Measurements from ENCODE around the gene VEGFD. TPM values are rescaled to one million over a fixed set of nuclear protein-coding genes. Genes with fewer than 3 reads are reported as not detected.
A peak's percentile ranks its signal among the peaks of the same experiment; 100 is the strongest.

Gene VEGFD
- total and polyA plus RNA-seq, 9 of the 15 experiments (the other 6 are each of a cell fraction or from before 2014, with no cell fraction given): 0.03 TPM; not detected in 8

DNA sequence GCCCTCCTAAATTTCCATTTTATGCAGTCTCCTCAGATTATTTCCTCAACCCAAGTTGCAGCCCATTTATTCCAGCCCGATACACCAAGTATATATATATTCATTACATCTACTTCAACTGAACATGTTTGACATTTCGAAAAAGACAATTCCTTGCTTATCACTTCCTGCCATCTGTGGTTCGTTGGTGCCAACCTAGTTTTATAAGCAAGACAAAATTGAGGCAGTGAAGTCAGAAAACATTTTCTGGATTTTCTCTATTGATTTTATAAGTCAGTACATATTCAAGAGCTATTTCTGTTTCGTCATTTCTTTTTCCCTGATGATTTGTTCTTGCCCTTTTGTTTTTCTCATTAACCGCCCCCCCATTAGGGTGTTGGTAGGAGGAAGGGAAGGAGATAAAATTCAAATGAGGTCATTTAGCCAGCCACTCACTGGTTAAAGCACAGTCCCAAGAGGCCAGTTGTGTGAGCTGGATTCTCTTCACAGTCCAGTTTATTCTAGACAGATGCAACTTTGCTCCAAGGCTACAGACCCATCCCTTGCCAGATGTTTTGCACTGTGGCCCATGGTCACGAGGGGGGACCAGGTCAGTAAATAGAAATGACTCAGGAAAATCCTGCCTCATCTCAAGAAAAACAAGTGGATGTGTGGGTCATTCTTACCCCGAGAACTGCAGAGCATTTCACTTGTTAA is 20.3 kb upstream of the VEGFD start:
- H3K9ac ChIP-seq (ENCODE audit: insufficient read depth in 1 of 2, low read depth in 2 of 2, low read length in 2 of 2): no peak overlapping the region
- H3K36me3 ChIP-seq (ENCODE audit: control insufficient read depth, insufficient read depth, low read length): no peaks in the 10 kb centered on the region
- H3K79me2 ChIP-seq (ENCODE audit: control insufficient read depth, insufficient read depth, low read length): no peaks in the 10 kb centered on the region
- WGBS (ENCODE audit: insufficient coverage, low coverage, missing lambda C conversion rate): 21% methylated on average over 7 of the region's 7 CpGs
- peak; percentile 29; the same call in 1 of the 3 replicates for ATAC-seq
- H4K20me1 ChIP-seq (replicated peaks; ENCODE audit: control insufficient read depth, insufficient read depth, low read length): no peaks in the 10 kb centered on the region
- H3K4me1 ChIP-seq (replicated peaks in 1 of 2; ENCODE audit: control insufficient read depth in 2 of 2, insufficient read depth in 2 of 2, low read length in 2 of 2): peaks cover 0 to 5% of the 10 kb centered on the region in 2 experiments; a peak in 3 of 5 replicates
- H3K4me3 ChIP-seq: no peak overlapping the region
- H3K27me3 ChIP-seq (ENCODE audit: control insufficient read depth in 2 of 2, insufficient read depth in 2 of 2, low read length in 2 of 2): no peaks in the 10 kb centered on the region
- no peak overlapping the region for H3K4me2 ChIP-seq (ENCODE audit: insufficient read depth, low read length)
- no peaks in the 10 kb centered on the region for H3K9me1 ChIP-seq (ENCODE audit: control insufficient read depth, insufficient read depth, low read length)
- POLR2A ChIA-PET: interaction anchor here (0.9 kb wide), 1 partner anchor 40 kb away, joined by 4 read pairs; no protein-coding TSS in a partner anchor
- DNase-seq (ENCODE audit: extremely low read depth in 1 of 4, low spot score in 3 of 4): peak in 1 of 4 experiments; percentile 12
- CTCF ChIA-PET (ENCODE audit: low intra/inter-chr PET ratio): no interaction called here
- in situ Hi-C loops (cut with MboI) (no loop called here), intact Hi-C loops (cut with micrococcal nuclease) (no loop called here)
- H3K9me3 ChIP-seq (replicated peaks; ENCODE audit: control insufficient read depth, insufficient read depth, low read depth, low read length): no peaks in the 10 kb centered on the region
- no peak overlapping the region for H3K27ac ChIP-seq (ENCODE audit: extremely low read depth, low read depth, low read length)
- FAIRE-seq: no peak
- H2AFZ ChIP-seq (ENCODE audit: low read depth, low read length): no peak overlapping the region
- BruUV-seq (replicated peaks): no TSS peak
- TF ChIP-seq ZNF263 (CRISPR knock-in tag; IDR thresholded peaks at IDR 0.05; ENCODE audit: borderline replicate concordance) (no peak), FOXJ2 (tag; IDR thresholded peaks at IDR 0.05) (peak; percentile 88), TOE1 (IDR thresholded peaks at IDR 0.05; ENCODE audit: borderline replicate concordance) (no peak), TOE1 (CRISPR knock-in tag; IDR thresholded peaks at IDR 0.05; ENCODE audit: borderline replicate concordance, low read depth) (no peak), ZNF239 (CRISPR knock-in tag; IDR thresholded peaks at IDR 0.05) (no peak), SIN3A (IDR thresholded peaks at IDR 0.05; ENCODE audit: borderline replicate concordance in 2 of 2, control insufficient read depth in 1 of 2, low read depth in 2 of 2, low read length in 2 of 2) (no peak), STAT5B (CRISPR knock-in tag; IDR thresholded peaks at IDR 0.05) (no peak), EP400 (IDR thresholded peaks at IDR 0.05) (no peak), TRIM28 (IDR thresholded peaks at IDR 0.05) (no peak), RBBP5 (IDR thresholded peaks at IDR 0.05; ENCODE audit: borderline replicate concordance, insufficient read depth, low read length, poor library complexity, severe bottlenecking) (no peak), POLR3A (IDR thresholded peaks at IDR 0.05; ENCODE audit: borderline replicate concordance, extremely low read depth, insufficient read depth, insufficient read length) (no peak), NR2C2 (CRISPR knock-in tag; IDR thresholded peaks at IDR 0.05) (no peak), NR2C2 (tag; IDR thresholded peaks at IDR 0.05) (0 out of 2 replicates have a peak, but pooled peaks have one; percentile 17), FOXA1 (IDR thresholded peaks at IDR 0.05; ENCODE audit: borderline replicate concordance) (no peak), SAP30 (IDR thresholded peaks at IDR 0.05; ENCODE audit: borderline replicate concordance, insufficient read depth, low read depth, low read length, poor library complexity, severe bottlenecking) (no peak)
- TF ChIP-seq, protein P1, sequence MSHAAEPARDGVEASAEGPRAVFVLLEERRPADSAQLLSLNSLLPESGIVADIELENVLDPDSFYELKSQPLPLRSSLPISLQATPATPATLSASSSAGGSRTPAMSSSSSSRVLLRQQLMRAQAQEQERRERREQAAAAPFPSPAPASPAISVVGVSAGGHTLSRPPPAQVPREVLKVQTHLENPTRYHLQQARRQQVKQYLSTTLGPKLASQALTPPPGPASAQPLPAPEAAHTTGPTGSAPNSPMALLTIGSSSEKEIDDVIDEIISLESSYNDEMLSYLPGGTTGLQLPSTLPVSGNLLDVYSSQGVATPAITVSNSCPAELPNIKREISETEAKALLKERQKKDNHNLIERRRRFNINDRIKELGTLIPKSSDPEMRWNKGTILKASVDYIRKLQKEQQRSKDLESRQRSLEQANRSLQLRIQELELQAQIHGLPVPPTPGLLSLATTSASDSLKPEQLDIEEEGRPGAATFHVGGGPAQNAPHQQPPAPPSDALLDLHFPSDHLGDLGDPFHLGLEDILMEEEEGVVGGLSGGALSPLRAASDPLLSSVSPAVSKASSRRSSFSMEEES (CRISPR knock-in tag; IDR thresholded peaks at IDR 0.05): no peak
- TF ChIP-seq, protein P2, sequence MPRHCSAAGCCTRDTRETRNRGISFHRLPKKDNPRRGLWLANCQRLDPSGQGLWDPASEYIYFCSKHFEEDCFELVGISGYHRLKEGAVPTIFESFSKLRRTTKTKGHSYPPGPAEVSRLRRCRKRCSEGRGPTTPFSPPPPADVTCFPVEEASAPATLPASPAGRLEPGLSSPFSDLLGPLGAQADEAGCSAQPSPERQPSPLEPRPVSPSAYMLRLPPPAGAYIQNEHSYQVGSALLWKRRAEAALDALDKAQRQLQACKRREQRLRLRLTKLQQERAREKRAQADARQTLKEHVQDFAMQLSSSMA (CRISPR knock-in tag; IDR thresholded peaks at IDR 0.05): no peak
- TF ChIP-seq, protein P3, sequence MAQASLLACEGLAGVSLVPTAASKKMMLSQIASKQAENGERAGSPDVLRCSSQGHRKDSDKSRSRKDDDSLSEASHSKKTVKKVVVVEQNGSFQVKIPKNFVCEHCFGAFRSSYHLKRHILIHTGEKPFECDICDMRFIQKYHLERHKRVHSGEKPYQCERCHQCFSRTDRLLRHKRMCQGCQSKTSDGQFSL (CRISPR knock-in tag; IDR thresholded peaks at IDR 0.05): no peak
- TF ChIP-seq, protein P3 (tag; IDR thresholded peaks at IDR 0.05): peak in 1 of 2 experiments; percentile 30; a peak in 1 of 4 replicates
